Measurements from ENCODE around the gene TTLL11.

The TTLL11 gene

DNA sequence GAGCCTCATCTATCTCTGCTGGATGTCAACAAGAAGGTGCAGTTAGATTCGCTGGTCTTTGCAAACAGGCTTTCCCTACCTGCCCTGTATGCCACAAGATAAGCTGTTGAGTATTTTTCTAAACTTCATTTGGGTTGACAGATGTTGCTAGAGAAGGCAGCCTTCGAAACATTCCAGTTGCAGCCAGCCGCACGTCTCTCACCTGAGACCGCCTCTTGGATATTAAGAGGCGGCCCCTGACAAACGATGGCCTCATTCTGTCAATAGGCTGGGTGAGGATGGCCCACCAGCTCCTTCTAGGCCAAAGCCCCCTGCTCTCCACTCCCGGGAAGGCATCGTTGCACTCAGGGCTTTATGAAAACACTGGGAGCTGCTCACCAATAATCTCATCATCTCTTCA is 260.0 kb downstream of the TTLL11 start:
- no peak for TF ChIP-seq GATA3 (IDR thresholded peaks at IDR 0.05; ENCODE audit: low read depth, low read length)
- no peak for TF ChIP-seq GATA2 (IDR thresholded peaks at IDR 0.05; ENCODE audit: low read depth, low read length)

- TF ChIP-seq GATA3 (IDR thresholded peaks at IDR 0.05; ENCODE audit: low read depth, low read length): no peak
- TF ChIP-seq GATA2 (IDR thresholded peaks at IDR 0.05; ENCODE audit: low read depth, low read length): no peak
Observed at GRCh38 chr9:121831869-121832268, 261.2 kb downstream of the TTLL11 start.

DNA sequence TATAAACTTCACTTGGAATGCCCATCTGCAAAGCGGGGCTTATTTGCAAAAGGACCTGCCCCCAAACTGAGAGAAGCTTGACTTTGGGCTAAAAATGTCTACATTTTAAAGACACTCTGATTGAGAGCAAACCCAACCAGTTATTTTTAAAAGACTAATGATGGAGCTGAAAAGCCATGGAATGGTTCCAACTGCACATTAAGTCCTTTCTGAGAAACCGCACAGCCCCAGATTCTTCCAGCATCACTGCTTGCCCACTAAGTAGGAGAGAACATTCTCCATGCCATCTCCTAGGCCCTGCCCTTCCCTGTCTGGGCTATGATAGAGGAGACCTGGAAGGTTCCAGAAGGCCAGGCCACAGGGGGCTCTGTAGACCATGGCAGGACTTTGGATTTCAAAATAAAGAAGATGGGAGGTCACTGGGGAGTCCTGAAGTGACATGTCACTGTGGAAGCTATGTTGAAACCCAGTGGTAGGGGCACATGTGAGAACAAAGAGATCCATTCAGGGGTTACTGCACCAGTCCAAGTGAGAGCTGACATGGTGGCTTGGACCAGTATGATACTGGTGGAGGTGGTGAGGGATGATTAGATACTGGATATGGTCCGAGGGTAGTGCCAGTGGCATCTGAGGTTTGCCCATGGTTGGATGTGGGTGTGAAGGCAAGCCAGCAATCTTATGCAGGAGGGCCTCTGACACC is 262.5 kb downstream of the TTLL11 start:
- TF ChIP-seq GATA3 (IDR thresholded peaks at IDR 0.05; ENCODE audit: low read depth, low read length) (no peak), GATA2 (IDR thresholded peaks at IDR 0.05; ENCODE audit: low read depth, low read length) (no peak)

- TF ChIP-seq GATA2 (IDR thresholded peaks at IDR 0.05; ENCODE audit: low read depth, low read length): no peak
- no peak for TF ChIP-seq GATA3 (IDR thresholded peaks at IDR 0.05; ENCODE audit: low read depth, low read length)
Observed at GRCh38 chr9:121827251-121827967, 265.7 kb downstream of the TTLL11 start.

- TF ChIP-seq GATA2 (IDR thresholded peaks at IDR 0.05; ENCODE audit: low read depth, low read length) (no peak), GATA3 (IDR thresholded peaks at IDR 0.05; ENCODE audit: low read depth, low read length) (no peak)
Observed at GRCh38 chr9:121826711-121827110, 266.4 kb downstream of the TTLL11 start.

DNA sequence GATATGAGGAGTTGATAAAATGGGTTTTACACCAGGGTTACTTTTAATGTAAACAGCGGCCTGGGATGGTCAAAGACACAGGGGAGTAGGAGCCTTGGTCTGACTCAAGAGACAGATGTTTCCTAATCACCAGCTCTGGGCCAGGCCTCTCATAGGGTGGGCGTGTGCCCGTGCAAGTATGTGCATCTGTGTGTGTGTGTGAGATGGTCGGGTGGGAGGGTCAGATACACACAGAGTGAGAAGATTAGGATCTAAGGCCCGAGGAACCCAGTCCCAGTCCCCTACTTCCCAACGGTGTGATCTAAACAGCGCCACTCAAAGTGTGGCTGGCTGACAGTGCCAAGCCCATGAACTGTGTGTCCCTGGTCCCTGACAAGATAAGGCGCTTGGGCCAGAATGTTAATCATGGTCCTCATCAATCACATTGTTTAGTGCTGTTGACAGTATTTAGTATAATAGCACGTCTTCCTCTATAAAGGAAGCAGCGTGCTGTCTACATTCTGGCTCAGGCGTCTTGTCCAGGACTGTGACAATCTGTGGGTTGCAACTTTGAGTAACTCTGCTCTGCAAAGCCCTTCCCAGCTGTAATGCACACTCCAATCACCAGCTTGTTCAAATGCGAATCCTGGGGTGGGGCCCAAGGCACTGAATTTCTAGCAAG is 267.9 kb downstream of the TTLL11 start:
- TF ChIP-seq GATA3 (IDR thresholded peaks at IDR 0.05; ENCODE audit: low read depth, low read length): no peak
- peak; percentile 76 for TF ChIP-seq GATA2 (IDR thresholded peaks at IDR 0.05; ENCODE audit: low read depth, low read length)

DNA sequence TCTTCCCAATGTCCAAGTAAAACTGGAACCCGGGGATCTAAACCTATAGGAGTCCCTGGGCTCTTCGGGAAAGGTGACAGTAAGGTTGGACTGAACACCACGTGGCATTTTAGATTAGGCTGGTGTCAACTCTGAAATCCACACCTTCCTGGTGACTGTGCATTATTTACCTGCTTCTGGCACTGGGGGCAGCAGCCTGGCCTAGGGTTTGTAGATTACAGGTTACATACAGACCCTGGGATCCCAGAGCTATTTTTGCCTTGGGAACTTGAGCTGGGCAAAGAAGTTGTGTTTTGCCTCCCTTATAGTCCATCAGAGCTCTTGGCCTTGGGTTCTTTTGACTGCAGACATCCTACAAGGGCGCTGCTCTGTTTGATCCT is 268.5 kb downstream of the TTLL11 start:
- TF ChIP-seq GATA3 (IDR thresholded peaks at IDR 0.05; ENCODE audit: low read depth, low read length) (no peak), GATA2 (IDR thresholded peaks at IDR 0.05; ENCODE audit: low read depth, low read length) (no peak)

DNA sequence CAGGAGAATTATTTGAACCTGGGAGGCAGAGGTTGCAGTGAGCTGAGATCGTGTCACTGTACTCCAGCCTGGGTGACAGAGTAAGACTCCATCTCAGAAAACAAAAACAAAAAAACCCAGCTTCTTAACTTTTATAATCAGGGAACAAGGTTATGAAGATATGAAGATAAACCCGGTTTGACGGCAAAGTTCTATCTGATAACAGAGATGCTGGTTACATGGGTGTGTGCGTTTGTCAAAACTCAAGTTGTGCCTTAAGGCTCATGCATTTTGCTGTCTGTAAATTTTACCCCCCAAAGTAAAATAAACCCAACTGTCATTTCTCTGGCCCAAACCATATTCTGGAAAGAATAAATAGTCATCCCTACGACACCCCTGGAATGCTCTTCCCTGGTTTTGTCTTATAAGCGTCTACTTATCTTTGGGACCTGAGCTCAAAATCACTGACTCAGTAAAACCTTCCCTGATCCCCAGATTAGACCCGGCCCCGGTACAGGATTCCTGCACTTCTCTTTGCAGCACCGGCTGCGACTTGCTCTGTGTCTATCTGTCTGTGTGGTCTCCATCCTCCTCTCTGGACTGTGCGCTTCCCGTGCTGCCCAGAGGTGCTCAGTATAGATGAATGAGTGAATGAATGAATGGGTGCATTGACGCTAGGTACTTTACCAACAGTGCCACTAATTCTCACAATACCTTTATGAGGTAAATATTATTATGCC is 269.5 kb downstream of the TTLL11 start:
- TF ChIP-seq GATA2 (IDR thresholded peaks at IDR 0.05; ENCODE audit: low read depth, low read length): no peak
- no peak for TF ChIP-seq GATA3 (IDR thresholded peaks at IDR 0.05; ENCODE audit: low read depth, low read length)

- TF ChIP-seq GATA3 (IDR thresholded peaks at IDR 0.05; ENCODE audit: low read depth, low read length) (no peak), GATA2 (IDR thresholded peaks at IDR 0.05; ENCODE audit: low read depth, low read length) (no peak)
Observed at GRCh38 chr9:121822093-121823085, 270.7 kb downstream of the TTLL11 start.

- TF ChIP-seq GATA3 (IDR thresholded peaks at IDR 0.05; ENCODE audit: low read depth, low read length) (no peak), GATA2 (IDR thresholded peaks at IDR 0.05; ENCODE audit: low read depth, low read length) (no peak)
Observed at GRCh38 chr9:121821326-121821725, 271.8 kb downstream of the TTLL11 start.

DNA sequence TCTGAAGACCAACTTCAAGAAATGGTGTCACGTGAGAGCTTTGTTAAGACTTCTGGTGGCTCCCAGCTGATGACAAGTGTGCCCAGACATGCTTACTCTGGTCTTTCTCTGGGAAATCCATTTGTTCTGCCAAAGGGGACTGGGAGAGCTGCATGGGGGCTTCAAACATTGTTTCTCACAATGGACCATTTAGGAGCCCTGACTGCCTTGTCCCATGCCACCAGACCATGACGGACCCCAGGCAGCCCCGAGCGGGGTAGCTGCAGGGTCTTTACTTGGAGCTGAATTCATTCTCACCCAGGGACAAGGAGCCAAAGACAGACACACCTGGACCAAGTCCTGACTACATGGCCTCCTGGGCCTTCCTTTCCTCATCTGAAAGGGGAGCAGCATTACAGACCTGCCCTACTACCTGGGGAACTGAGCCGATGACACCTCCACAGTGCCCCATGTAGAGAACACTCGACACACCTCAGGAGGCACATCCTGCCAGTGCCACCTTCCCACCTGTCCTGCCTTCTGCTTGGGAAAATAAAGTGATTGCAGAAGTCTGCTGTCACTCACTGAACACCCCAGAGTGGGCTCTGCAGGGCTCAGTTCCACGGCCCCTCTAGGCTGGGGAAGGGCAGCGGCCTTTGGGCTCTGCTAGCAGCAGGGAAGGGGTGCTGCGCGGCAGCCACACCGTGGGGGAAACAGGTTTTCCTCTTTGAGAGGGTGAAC is 272.7 kb downstream of the TTLL11 start:
- TF ChIP-seq GATA2 (IDR thresholded peaks at IDR 0.05; ENCODE audit: low read depth, low read length) (no peak), GATA3 (IDR thresholded peaks at IDR 0.05; ENCODE audit: low read depth, low read length) (no peak)

DNA sequence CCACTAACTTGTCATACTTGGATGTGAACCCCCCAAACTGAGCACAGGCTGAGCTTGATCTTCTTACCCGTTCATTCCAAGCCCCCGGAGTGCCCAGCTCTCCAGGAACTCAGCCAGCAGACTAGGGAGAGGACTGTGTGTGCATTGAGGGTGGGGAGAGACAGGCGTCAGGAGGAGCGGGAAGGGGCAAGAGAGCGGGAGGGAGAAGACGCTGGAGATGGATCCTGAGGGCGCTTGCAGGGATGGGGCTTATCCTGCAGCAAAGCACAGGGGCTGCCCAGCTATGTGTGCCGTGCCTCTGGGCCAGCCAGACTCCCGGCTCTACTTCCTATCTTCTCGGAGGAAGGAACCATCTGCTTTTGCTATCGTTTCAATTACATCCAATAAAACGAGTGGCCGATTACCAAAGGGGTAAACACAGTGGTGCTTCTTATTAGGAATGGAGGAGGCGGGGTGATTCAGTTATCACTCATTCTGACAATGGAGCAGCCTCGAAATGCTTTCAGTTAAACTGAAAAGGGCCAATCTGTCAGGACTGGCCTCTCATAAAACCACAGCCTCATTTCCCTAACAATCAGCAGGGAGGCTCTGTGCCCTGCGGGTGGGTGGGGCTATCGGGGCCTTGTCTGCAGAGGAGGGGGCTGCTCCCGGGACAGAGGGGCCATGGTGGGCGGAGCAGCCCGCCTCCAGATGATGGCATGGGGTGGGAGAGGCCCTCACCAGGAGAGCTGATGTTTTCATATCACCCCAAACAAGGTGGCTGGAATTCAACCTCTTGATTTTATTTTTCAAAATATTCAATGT is 273.5 kb downstream of the TTLL11 start:
- TF ChIP-seq GATA2 (IDR thresholded peaks at IDR 0.05; ENCODE audit: low read depth, low read length) (peak; percentile 52), GATA3 (IDR thresholded peaks at IDR 0.05; ENCODE audit: low read depth, low read length) (no peak)

Measured in SH-SY5Y (cell line).